HCT116 (cell line): ENCODE measurements around the gene PTN.

Experiments
- CTCF ChIP-seq, 3 experiments: fragments of 200-600 bp in 1 of 3; sonication (generic) in 1 of 3; IDR thresholded peaks in 2 of 3; conservative IDR thresholded peaks in 1 of 3; 2 replicates each; pipeline ENCODE4 v1.5.1; 2012 to 2017; ENCODE audit warnings: low read depth in 2 of 3, low read length in 2 of 3, antibody characterized with exemption in 1 of 3, borderline replicate concordance in 1 of 3, control low read depth in 1 of 3, mild to moderate bottlenecking in 1 of 3, mixed read lengths in 1 of 3, mixed run types in 1 of 3, moderate library complexity in 1 of 3; ENCODE audit not compliant: insufficient read depth in 1 of 3
- EZH2 ChIP-seq: fragments of 200-600 bp; sonication (generic); IDR thresholded peaks from 2 replicates; pipeline ENCODE4 v1.6.1; 2017; ENCODE audit warnings: antibody characterized with exemption, mixed run types
- FOSL1 ChIP-seq: IDR thresholded peaks from 2 replicates; pipeline ENCODE4 v1.6.1; 2012; ENCODE audit warnings: low read depth
- JUND ChIP-seq: IDR thresholded peaks from 2 replicates; pipeline ENCODE4 v1.6.1; 2012
- POLR2A ChIP-seq: IDR thresholded peaks from 2 replicates; pipeline ENCODE4 v1.7.0; 2011; ENCODE audit warnings: borderline replicate concordance; ENCODE audit not compliant: insufficient read depth, insufficient read length; ENCODE audit errors: extremely low read depth
- POLR2AphosphoS5 ChIP-seq: IDR thresholded peaks from 2 replicates; pipeline ENCODE4 v1.6.1; 2011; ENCODE audit warnings: mild to moderate bottlenecking, low read depth, low read length, moderate library complexity
- SIN3A ChIP-seq: IDR thresholded peaks from 2 replicates; pipeline ENCODE4 v1.6.1; 2012; ENCODE audit warnings: low read depth
- ZNF274 ChIP-seq: fragments of 200-500 bp; sonication (Bioruptor generic); IDR thresholded peaks from 2 replicates; pipeline ENCODE4 v1.6.1; 2014; ENCODE audit warnings: mild to moderate bottlenecking, low read depth, low read length, inconsistent platforms

- TF ChIP-seq CTCF (IDR thresholded peaks at IDR 0.05 in 2 of 3, conservative IDR thresholded peaks at IDR 0.05 in 1 of 3; ENCODE audit: borderline replicate concordance in 1 of 3, insufficient read depth in 1 of 3, low read depth in 2 of 3, low read length in 2 of 3): no peak
- no peak for TF ChIP-seq POLR2A
- no peak for TF ChIP-seq JUND
- TF ChIP-seq EZH2: no peak
- no peak for TF ChIP-seq POLR2AphosphoS5
- no peak for TF ChIP-seq ZNF274
- no peak for TF ChIP-seq FOSL1
- TF ChIP-seq SIN3A: no peak
Measured at GRCh38 chr7:137345799-137346449, 2.4 kb upstream of the PTN start.
